H1 (cell line): Measurements from ENCODE around the gene PDE4DIP.
"Not testable (repeated sequence)": the region's sequence is repeated elsewhere in the genome, so short reads cannot be mapped to it uniquely, and the experiment has no call there.

ENCODE experiments used
- SIN3A ChIP-seq, 2 experiments: IDR thresholded peaks in 1 of 2; conservative IDR thresholded peaks in 1 of 2; 2 replicates each; pipeline ENCODE4 v1.6.1; 2011 to 2012; ENCODE audit warnings: low read length in 2 of 2, improper control_type of control experiment in 1 of 2, low read depth in 1 of 2, mild to moderate bottlenecking in 1 of 2
- TAF1 ChIP-seq: IDR thresholded peaks from 2 replicates; pipeline ENCODE4 v1.6.1; 2011; ENCODE audit warnings: mild to moderate bottlenecking, low read depth, low read length
- TF ChIP-seq, protein P1 (sequence below): IDR thresholded peaks from 2 replicates; pipeline ENCODE4 v1.6.1; 2011; ENCODE audit warnings: low read length, improper control_type of control experiment

DNA sequence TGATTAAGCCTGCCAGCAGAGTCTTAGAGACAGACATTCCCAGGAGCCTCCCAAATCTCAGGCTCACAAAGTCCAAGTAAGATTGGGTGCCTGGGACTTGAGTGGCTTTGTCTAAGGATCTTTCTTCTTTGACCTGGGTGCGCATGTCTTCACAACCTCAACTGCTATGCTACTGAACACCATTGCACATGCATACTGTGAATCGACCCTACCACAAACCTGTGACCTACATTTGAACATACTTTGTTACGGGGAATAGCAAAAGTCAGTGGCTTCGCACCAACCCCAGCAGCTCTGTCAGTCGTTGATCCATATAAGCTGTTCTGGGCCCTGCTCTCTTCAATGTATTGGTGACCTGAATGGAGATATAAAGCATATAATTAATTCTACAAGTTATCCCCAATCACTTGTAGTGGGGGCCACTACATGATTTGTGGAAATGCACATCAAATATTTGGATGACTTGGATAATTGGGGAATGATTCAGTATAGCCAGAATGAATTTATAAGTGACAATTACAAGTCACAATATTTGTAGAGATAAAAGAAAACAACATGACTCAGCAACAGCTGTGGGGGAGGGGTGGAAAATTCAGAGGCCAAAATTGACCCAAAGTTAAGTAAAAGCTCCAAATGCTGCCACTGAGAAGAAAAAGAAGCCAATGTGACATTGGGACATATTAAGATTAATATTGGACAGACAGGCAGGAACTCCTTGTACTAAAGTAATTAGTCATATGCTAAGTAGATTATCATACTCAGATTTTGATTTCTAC is 152.4 kb downstream of the PDE4DIP start:
- TF ChIP-seq TAF1; SIN3A (conservative IDR thresholded peaks at IDR 0.05 in 1 of 2, IDR thresholded peaks at IDR 0.05 in 1 of 2; ENCODE audit: low read depth in 1 of 2, low read length in 2 of 2): not testable (repeated sequence)
- TF ChIP-seq, protein P1, sequence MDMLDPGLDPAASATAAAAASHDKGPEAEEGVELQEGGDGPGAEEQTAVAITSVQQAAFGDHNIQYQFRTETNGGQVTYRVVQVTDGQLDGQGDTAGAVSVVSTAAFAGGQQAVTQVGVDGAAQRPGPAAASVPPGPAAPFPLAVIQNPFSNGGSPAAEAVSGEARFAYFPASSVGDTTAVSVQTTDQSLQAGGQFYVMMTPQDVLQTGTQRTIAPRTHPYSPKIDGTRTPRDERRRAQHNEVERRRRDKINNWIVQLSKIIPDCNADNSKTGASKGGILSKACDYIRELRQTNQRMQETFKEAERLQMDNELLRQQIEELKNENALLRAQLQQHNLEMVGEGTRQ: not testable (repeated sequence)
